GM13977 (cell line): Measurements from ENCODE around the gene TOP2B.

ENCODE experiments used
- DNase-seq: peaks from one replicate; pipeline ENCODE4 v3.0.0; 2012; ENCODE audit warnings: low spot score
- in situ Hi-C: fragments of 300-500 bp; cut with MboI; formaldehyde crosslinking; loops from one replicate; pipeline ENCODE4 v1.12.0; 2022; ENCODE audit warnings: low sequenced_read_pairs, low pct_unique_long_range_greater_than_20kb, mixed read lengths, inconsistent platforms; ENCODE audit not compliant: unreplicated experiment
- TF ChIP-seq, protein P1 (sequence below): IDR thresholded peaks from 2 replicates; pipeline ENCODE4 v1.5.1; 2012; ENCODE audit warnings: mild to moderate bottlenecking, control low read depth; ENCODE audit not compliant: insufficient read depth; ENCODE audit errors: extremely low read depth, missing control alignments

Gene TOP2B

DNA sequence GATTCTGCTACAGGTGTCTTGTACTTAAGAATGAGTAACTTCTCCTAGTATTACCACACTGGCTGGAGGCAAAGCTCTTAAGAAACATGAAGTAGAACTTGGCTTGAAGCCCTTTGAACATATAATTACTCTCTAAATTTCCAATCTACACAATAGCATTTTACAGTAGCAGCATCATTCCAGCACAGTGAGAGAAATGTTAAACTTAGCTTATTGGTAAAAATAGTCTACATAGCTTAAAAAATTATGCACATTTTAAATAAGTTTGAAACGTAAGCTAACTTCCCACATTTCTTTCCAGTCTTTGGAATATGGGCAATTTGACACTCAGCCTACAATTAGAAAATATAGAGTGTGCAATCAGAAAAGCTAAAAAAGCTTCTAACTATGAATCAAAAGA lies 32.8 kb upstream of the TOP2B start:
- TF ChIP-seq, protein P1, sequence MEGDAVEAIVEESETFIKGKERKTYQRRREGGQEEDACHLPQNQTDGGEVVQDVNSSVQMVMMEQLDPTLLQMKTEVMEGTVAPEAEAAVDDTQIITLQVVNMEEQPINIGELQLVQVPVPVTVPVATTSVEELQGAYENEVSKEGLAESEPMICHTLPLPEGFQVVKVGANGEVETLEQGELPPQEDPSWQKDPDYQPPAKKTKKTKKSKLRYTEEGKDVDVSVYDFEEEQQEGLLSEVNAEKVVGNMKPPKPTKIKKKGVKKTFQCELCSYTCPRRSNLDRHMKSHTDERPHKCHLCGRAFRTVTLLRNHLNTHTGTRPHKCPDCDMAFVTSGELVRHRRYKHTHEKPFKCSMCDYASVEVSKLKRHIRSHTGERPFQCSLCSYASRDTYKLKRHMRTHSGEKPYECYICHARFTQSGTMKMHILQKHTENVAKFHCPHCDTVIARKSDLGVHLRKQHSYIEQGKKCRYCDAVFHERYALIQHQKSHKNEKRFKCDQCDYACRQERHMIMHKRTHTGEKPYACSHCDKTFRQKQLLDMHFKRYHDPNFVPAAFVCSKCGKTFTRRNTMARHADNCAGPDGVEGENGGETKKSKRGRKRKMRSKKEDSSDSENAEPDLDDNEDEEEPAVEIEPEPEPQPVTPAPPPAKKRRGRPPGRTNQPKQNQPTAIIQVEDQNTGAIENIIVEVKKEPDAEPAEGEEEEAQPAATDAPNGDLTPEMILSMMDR = no peak
- in situ Hi-C loops = no loop called here
- DNase-seq = no peak

DNA sequence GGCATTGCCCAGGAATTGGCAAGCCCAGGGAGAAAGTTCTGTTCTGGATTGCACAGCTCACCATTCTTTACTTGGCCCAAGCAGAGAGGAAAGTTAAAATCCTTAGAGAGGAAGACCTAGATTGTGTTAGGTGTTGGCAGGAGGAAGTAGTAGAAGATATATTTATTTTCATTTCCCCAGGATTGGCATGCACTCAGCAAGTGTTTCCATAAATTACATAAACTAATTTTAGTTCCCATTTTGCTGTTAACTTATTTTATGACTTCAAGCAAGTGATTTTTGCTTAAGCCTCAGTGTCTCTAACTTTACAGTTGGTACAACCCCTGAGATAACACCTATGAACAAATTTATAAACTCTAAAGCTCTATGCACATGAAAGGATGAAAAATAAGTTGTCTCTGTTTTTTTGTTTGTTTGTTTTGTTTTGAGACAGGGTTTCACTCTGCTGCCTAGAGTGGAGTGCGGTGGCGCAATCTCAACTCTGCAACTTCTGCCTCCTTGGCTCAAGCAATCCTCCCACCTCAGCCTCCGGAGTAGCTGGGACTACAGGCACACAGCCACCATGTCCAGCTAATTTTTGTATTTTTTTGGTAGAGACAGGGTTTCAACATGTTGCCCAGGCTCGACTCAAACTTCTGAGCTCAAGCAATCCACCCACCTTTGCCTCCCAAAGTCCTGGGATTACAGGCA lies 31.2 kb upstream of the TOP2B start:
- in situ Hi-C loops = no loop called here
- TF ChIP-seq, protein P1 = no peak
- DNase-seq = no peak

DNA sequence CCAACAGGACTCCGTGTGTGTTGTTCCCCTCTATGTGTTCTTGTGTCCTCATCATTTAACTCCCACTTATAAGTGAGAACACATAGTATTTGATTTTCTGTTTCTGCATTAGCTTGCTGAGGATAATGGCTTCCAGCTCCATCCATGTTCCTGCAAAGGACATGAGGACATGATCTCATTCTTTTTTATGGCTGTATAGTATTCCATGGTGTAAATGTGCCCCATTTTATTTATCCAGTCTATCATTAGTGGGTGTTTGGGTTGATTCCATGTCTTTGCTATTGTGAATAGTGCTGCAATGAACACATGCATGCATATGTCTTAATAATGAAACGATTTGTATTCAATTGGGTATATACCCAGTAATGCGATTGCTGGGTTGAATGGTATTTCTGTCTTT lies 28.5 kb upstream of the TOP2B start:
- DNase-seq = no peak
- TF ChIP-seq, protein P1 = no peak
- in situ Hi-C loops = no loop called here

DNA sequence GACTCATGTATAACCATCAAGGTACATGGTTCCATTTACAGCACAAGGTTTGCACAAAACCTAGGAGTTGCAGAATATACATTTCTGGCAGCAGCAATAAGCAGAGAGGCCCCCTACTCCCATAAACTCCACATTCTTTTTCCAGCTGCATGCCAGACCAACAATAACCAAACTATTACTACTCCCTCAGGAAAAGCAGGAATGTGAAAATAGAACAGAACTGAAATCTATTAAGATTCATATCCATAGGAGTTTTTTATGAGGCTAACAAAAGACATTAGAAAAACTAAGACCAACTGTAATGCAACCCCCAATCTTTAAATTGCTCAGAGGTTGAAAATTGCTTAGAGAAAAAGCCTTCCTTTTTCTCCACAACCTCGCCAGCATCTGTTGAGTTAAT lies 27.6 kb upstream of the TOP2B start:
- TF ChIP-seq, protein P1 = no peak
- in situ Hi-C loops = no loop called here

DNA sequence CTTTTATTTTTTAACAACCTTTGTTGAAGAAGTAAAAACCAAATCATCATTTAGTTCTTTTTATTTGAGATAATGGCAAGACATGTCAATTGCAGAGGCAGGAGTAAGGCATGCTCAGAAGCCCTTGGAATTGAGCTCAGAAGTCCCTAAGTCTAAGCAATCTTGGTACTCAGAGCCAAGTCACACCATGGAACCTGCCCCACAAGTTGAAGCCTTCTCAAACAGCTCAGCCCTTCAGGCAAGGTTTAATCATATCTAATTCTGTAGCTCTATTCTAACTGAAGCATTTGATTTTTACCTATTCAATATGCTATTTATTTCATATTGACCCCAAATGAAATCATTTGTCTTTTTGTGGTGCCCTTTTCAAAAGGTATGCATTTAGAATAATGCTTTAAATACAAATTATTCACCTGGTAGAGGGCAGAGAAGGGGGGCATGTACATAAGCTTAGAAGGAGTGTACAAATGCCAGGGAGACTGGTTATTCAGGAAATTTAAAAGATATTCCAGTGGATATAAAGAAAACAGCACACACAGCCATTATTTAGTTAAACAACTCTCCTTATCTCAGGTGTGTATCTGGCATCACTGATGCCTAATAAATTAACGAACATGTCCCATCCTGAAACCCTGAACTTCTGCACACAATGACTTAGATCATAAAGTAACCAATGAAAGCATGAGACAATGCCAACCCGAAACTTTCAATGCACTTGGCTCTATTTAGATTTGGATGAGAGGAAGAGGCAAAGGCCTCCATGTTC lies 26.2 kb upstream of the TOP2B start:
- TF ChIP-seq, protein P1 = no peak
- DNase-seq = no peak
- in situ Hi-C loops = no loop called here

More for the DNA sequence above, 27.6 kb upstream of the TOP2B start:
- no peak for DNase-seq

DNA sequence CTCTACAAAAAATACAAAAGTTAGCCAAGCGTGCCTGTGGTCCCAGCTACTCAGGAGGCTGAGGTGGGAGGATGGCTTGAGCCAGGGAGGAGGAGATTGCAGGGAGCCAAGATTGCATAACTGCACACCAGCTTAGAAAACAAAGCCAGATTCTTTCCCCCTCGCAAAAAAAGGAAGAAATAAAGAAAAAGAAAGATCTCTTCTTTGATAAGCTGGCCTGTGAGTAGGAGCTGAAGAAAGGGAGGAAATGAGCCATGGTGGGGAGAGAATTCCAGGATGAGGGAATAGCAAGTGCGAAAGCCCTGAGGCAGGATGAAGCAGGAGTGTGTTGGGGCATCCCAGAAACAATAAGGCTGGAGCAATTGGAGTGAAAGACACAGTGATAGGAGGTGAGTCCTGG lies 24.5 kb upstream of the TOP2B start:
- DNase-seq = no peak

More for the DNA sequence above, 24.5 kb upstream of the TOP2B start:
- TF ChIP-seq, protein P1 = no peak
- in situ Hi-C loops = no loop called here
